HCT116 (cell line): ENCODE results near the gene ADPGK. TPM values are rescaled to one million over a fixed set of nuclear protein-coding genes. Genes with fewer than 3 reads are reported as not detected.

Source experiments
- ATAC-seq: fragments of 200-7000 bp; cut with Tn5 transposase; 2 replicates; pipeline ENCODE4 v1.9.1; 2020; ENCODE audit warnings: mild to moderate bottlenecking, moderate library complexity
- BruUV-seq: library from RNA; stranded (reverse); fragments of 400-500 nt; replicated peaks from 2 replicates; lab custom pipeline; 2021; lab: Mats Ljungman, UMichigan
- CTCF ChIA-PET: fragments of 300-600 bp; sonication (Branson Sonifier 250); formaldehyde crosslinking; loops from one replicate; lab custom pipeline; 2021; ENCODE audit warnings: antibody characterized with exemption; lab: Charles Lee
- POLR2A ChIA-PET: fragments of 300-600, 350-600 bp; sonication (Branson Sonifier 250); formaldehyde crosslinking; loops from one replicate; lab custom pipeline; 2021; ENCODE audit warnings: antibody characterized with exemption; lab: Charles Lee
- RAD21 ChIA-PET, 2 experiments: fragments of 300-600 bp; sonication (Branson Sonifier 250); formaldehyde crosslinking; loops; one replicate each; lab custom pipeline; 2023; ENCODE audit warnings: low total read pairs in 2 of 2; ENCODE audit not compliant: uncharacterized antibody in 2 of 2, unreplicated experiment in 2 of 2, low non-redundant PET in 1 of 2; lab: Charles Lee
- DNase-seq: peaks from one replicate; pipeline ENCODE4 v3.0.0-alpha.2; 2010; ENCODE audit warnings: low read depth, low spot score
- H2AFZ ChIP-seq: fragments of 200-600 bp; shearing (Covaris generic), sonication (generic); 2 replicates; pipeline ENCODE4 v1.6.1; 2017; ENCODE audit warnings: low read depth, mixed run types, mixed read lengths, antibody characterized with exemption, low read length; ENCODE audit not compliant: poor library complexity, severe bottlenecking
- H3K27ac ChIP-seq: 2 replicates; pipeline ENCODE4 v1.5.1; 2012; ENCODE audit warnings: low read depth, low read length
- H3K27me3 ChIP-seq: fragments of 200-600 bp; sonication (generic); 2 replicates; pipeline ENCODE4 v1.6.1; 2016; ENCODE audit warnings: mixed run types, low read length, mixed read lengths; ENCODE audit not compliant: insufficient read depth
- H3K36me3 ChIP-seq, 2 experiments: fragments of 200-500 bp in 1 of 2; fragments of 200-600 bp in 1 of 2; sonication (Bioruptor generic) in 1 of 2; sonication (generic) in 1 of 2; 2 replicates each; pipeline versions ENCODE4 v1.5.1 to v1.6.1; 2014 to 2016; ENCODE audit warnings: low read length in 2 of 2, inconsistent platforms in 1 of 2, mixed read lengths in 1 of 2, mixed run types in 1 of 2; ENCODE audit not compliant: insufficient read depth in 2 of 2, control insufficient read depth in 1 of 2
- H3K4me1 ChIP-seq, 2 experiments: fragments of 200-600 bp in 1 of 2; sonication (generic) in 1 of 2; 2 replicates each; pipeline versions ENCODE4 v1.5.1 to v1.6.1; 2012 to 2017; ENCODE audit warnings: low read length in 2 of 2, inconsistent platforms in 1 of 2, mild to moderate bottlenecking in 1 of 2, mixed read lengths in 1 of 2, mixed run types in 1 of 2, moderate library complexity in 1 of 2; ENCODE audit not compliant: insufficient read depth in 2 of 2, control insufficient read depth in 1 of 2
- H3K4me2 ChIP-seq: fragments of 200-600 bp; sonication (generic); 2 replicates; pipeline ENCODE4 v1.6.1; 2017; ENCODE audit warnings: mixed run types, low read length, mixed read lengths
- H3K4me3 ChIP-seq, 2 experiments: fragments of 200-600 bp in 1 of 2; sonication (generic) in 1 of 2; replicated peaks in 1 of 2; 2 replicates each; pipeline ENCODE4 v1.5.1; 2011 to 2016; ENCODE audit warnings: low read length in 2 of 2, control low read depth in 1 of 2, low read depth in 1 of 2, mild to moderate bottlenecking in 1 of 2, mixed read lengths in 1 of 2, mixed run types in 1 of 2
- H3K79me2 ChIP-seq: fragments of 200-600 bp; sonication (generic); 2 replicates; pipeline ENCODE4 v1.6.1; 2017; ENCODE audit warnings: mild to moderate bottlenecking, mixed run types, low read length, moderate library complexity, mixed read lengths; ENCODE audit not compliant: insufficient read depth
- H3K9ac ChIP-seq: fragments of 200-600 bp; sonication (generic); 2 replicates; pipeline ENCODE4 v1.6.1; 2016; ENCODE audit warnings: low read length, mixed read lengths
- H3K9me2 ChIP-seq: fragments of 200-600 bp; sonication (generic), shearing (Covaris generic); 2 replicates; pipeline ENCODE4 v1.6.1; 2017; ENCODE audit warnings: mixed run types, mild to moderate bottlenecking, moderate library complexity; ENCODE audit not compliant: insufficient read depth
- H3K9me3 ChIP-seq, 2 experiments: fragments of 200-500 bp in 1 of 2; fragments of 200-600 bp in 1 of 2; sonication (Bioruptor generic) in 1 of 2; sonication (generic) in 1 of 2; 2 replicates each; pipeline ENCODE4 v1.6.1; 2014 to 2017; ENCODE audit warnings: low read length in 2 of 2, mixed read lengths in 2 of 2, inconsistent platforms in 1 of 2, low read depth in 1 of 2, mild to moderate bottlenecking in 1 of 2, mixed run types in 1 of 2, moderate library complexity in 1 of 2; ENCODE audit not compliant: control insufficient read depth in 1 of 2, insufficient read depth in 1 of 2
- H4K20me1 ChIP-seq: fragments of 200-600 bp; sonication (generic), shearing (Covaris generic); 2 replicates; pipeline ENCODE4 v1.6.1; 2017; ENCODE audit warnings: mixed run types, mild to moderate bottlenecking, moderate library complexity; ENCODE audit not compliant: insufficient read depth
- ATF3 ChIP-seq: IDR thresholded peaks from 2 replicates; pipeline ENCODE4 v1.6.1; 2012
- CTCF ChIP-seq, 3 experiments: fragments of 200-600 bp in 1 of 3; sonication (generic) in 1 of 3; IDR thresholded peaks in 2 of 3; conservative IDR thresholded peaks in 1 of 3; 2 replicates each; pipeline ENCODE4 v1.5.1; 2012 to 2017; ENCODE audit warnings: low read depth in 2 of 3, low read length in 2 of 3, antibody characterized with exemption in 1 of 3, borderline replicate concordance in 1 of 3, control low read depth in 1 of 3, mild to moderate bottlenecking in 1 of 3, mixed read lengths in 1 of 3, mixed run types in 1 of 3, moderate library complexity in 1 of 3; ENCODE audit not compliant: insufficient read depth in 1 of 3
- EGR1 ChIP-seq: IDR thresholded peaks from 2 replicates; pipeline ENCODE4 v1.6.1; 2012; ENCODE audit warnings: low read depth
- ELF1 ChIP-seq: IDR thresholded peaks from 2 replicates; pipeline ENCODE4 v1.6.1; 2012; ENCODE audit warnings: low read depth, borderline replicate concordance
- EZH2 ChIP-seq: fragments of 200-600 bp; sonication (generic); IDR thresholded peaks from 2 replicates; pipeline ENCODE4 v1.6.1; 2017; ENCODE audit warnings: antibody characterized with exemption, mixed run types
- EZH2phosphoT487 ChIP-seq: fragments of 200-600 bp; IDR thresholded peaks from 2 replicates; pipeline ENCODE4 v1.6.1; 2018; ENCODE audit warnings: antibody characterized with exemption, borderline replicate concordance
- JUND ChIP-seq: IDR thresholded peaks from 2 replicates; pipeline ENCODE4 v1.6.1; 2012
- MAX ChIP-seq: IDR thresholded peaks from 2 replicates; pipeline ENCODE4 v1.6.1; 2012
- POLR2A ChIP-seq: IDR thresholded peaks from 2 replicates; pipeline ENCODE4 v1.7.0; 2011; ENCODE audit warnings: borderline replicate concordance; ENCODE audit not compliant: insufficient read depth, insufficient read length; ENCODE audit errors: extremely low read depth
- POLR2AphosphoS5 ChIP-seq: IDR thresholded peaks from 2 replicates; pipeline ENCODE4 v1.6.1; 2011; ENCODE audit warnings: mild to moderate bottlenecking, low read depth, low read length, moderate library complexity
- REST ChIP-seq: IDR thresholded peaks from 2 replicates; pipeline ENCODE4 v1.6.1; 2012; ENCODE audit warnings: low read depth
- SIN3A ChIP-seq: IDR thresholded peaks from 2 replicates; pipeline ENCODE4 v1.6.1; 2012; ENCODE audit warnings: low read depth
- SP1 ChIP-seq: IDR thresholded peaks from 2 replicates; pipeline ENCODE4 v1.6.1; 2012; ENCODE audit warnings: low read depth
- SRF ChIP-seq: IDR thresholded peaks from 2 replicates; pipeline ENCODE4 v1.6.1; 2012; ENCODE audit warnings: low read depth
- YY1 ChIP-seq: IDR thresholded peaks from 2 replicates; pipeline ENCODE4 v1.6.1; 2011; ENCODE audit warnings: low read length, low read depth, moderate library complexity, mild to moderate bottlenecking; ENCODE audit not compliant: insufficient replicate concordance; ENCODE audit errors: extremely low read depth
- ZFX ChIP-seq: fragments of 450-650 bp; IDR thresholded peaks from 2 replicates; pipeline ENCODE4 v1.6.1; 2017
- ZNF274 ChIP-seq: fragments of 200-500 bp; sonication (Bioruptor generic); IDR thresholded peaks from 2 replicates; pipeline ENCODE4 v1.6.1; 2014; ENCODE audit warnings: mild to moderate bottlenecking, low read depth, low read length, inconsistent platforms
- intact Hi-C: fragments of 100-400 bp; cut with micrococcal nuclease; formaldehyde crosslinking; loops from 2 replicates; pipeline ENCODE4 v1.10.0; 2022
- total RNA-seq: library from RNA; stranded (reverse); gene quantifications from one replicate; pipeline ENCODE4 v1.2.1, GENCODE V29; 2021; ENCODE audit not compliant: unreplicated experiment

Gene ADPGK
- total RNA-seq, 1 experiment from 2014 or later: 41.5 TPM

GRCh38 chr15:72801590-72802325 lies 18.2 kb upstream of the ADPGK start:
- H3K9me2 ChIP-seq: no peaks in the 10 kb centered on the region
- ATAC-seq (no peak), DNase-seq (no peak)
- intact Hi-C loops: no loop called here
- ChIA-PET CTCF (no interaction called here), RAD21 (no interaction called here), POLR2A (no interaction called here)
- H3K79me2 ChIP-seq: no peaks in the 10 kb centered on the region
- no peak overlapping the region for H3K4me2 ChIP-seq
- no TSS peak for BruUV-seq
- H3K27ac ChIP-seq: no peak overlapping the region
- H3K27me3 ChIP-seq: peaks cover 6% of the 10 kb centered on the region; the same call in 1 of the 2 replicates
- no peak overlapping the region for H3K4me3 ChIP-seq
- TF ChIP-seq EZH2 (no peak), JUND (no peak), SRF (no peak), YY1 (no peak), POLR2AphosphoS5 (no peak), MAX (no peak), CTCF (IDR thresholded peaks at IDR 0.05 in 2 of 3, conservative IDR thresholded peaks at IDR 0.05 in 1 of 3; ENCODE audit: borderline replicate concordance in 1 of 3, insufficient read depth in 1 of 3, low read depth in 2 of 3, low read length in 2 of 3) (no peak), EGR1 (no peak), SIN3A (no peak), ZNF274 (no peak), SP1 (no peak), ELF1 (no peak), EZH2phosphoT487 (no peak), ZFX (no peak), POLR2A (no peak), REST (no peak), ATF3 (no peak)
- no peaks in the 10 kb centered on the region for H3K9me3 ChIP-seq
- H3K36me3 ChIP-seq: no peaks in the 10 kb centered on the region
- H2AFZ ChIP-seq: no peak overlapping the region
- peaks cover 0 to 6% of the 10 kb centered on the region in 2 experiments; a peak in 1 of 4 replicates for H3K4me1 ChIP-seq
- no peaks in the 10 kb centered on the region for H4K20me1 ChIP-seq
- H3K9ac ChIP-seq: no peak overlapping the region
